ENCODE data around the gene SSBP4. TPM values are rescaled to one million over a fixed set of nuclear protein-coding genes. Genes with fewer than 3 reads are reported as not detected.
A peak's percentile ranks its signal among the peaks of the same experiment; 100 is the strongest.

Gene SSBP4
- total and polyA plus RNA-seq, 3 donors from 2014 or later: 80.5 to 118 (median 90.3) TPM

- no peak for TF ChIP-seq POLR2A (IDR thresholded peaks at IDR 0.05)
- TF ChIP-seq, protein P1, sequence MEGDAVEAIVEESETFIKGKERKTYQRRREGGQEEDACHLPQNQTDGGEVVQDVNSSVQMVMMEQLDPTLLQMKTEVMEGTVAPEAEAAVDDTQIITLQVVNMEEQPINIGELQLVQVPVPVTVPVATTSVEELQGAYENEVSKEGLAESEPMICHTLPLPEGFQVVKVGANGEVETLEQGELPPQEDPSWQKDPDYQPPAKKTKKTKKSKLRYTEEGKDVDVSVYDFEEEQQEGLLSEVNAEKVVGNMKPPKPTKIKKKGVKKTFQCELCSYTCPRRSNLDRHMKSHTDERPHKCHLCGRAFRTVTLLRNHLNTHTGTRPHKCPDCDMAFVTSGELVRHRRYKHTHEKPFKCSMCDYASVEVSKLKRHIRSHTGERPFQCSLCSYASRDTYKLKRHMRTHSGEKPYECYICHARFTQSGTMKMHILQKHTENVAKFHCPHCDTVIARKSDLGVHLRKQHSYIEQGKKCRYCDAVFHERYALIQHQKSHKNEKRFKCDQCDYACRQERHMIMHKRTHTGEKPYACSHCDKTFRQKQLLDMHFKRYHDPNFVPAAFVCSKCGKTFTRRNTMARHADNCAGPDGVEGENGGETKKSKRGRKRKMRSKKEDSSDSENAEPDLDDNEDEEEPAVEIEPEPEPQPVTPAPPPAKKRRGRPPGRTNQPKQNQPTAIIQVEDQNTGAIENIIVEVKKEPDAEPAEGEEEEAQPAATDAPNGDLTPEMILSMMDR (IDR thresholded peaks at IDR 0.05): no peak
- DNase-seq: no peak
- H3K4me3 ChIP-seq: no peak overlapping the region
- no peaks in the 10 kb centered on the region for H3K9me3 ChIP-seq
- no peak overlapping the region for H3K27ac ChIP-seq
- peaks cover 11% of the 10 kb centered on the region for H3K4me1 ChIP-seq
- H3K27me3 ChIP-seq: no peaks in the 10 kb centered on the region
- WGBS, 2 donors: 79 to 88% methylated on average over 3 of the region's 3 CpGs
- intact Hi-C loops (cut with DNase I; ENCODE audit: low total_unique reads): loop anchor here (10.0 kb wide), 1 partner anchor 122 kb away; the partner anchor contains the start of gene UBA52
- H3K36me3 ChIP-seq (ENCODE audit: low read depth, missing control alignments): no peaks in the 10 kb centered on the region
Measured at GRCh38 chr19:18452386-18452785, 33.2 kb downstream of the SSBP4 start.

DNA sequence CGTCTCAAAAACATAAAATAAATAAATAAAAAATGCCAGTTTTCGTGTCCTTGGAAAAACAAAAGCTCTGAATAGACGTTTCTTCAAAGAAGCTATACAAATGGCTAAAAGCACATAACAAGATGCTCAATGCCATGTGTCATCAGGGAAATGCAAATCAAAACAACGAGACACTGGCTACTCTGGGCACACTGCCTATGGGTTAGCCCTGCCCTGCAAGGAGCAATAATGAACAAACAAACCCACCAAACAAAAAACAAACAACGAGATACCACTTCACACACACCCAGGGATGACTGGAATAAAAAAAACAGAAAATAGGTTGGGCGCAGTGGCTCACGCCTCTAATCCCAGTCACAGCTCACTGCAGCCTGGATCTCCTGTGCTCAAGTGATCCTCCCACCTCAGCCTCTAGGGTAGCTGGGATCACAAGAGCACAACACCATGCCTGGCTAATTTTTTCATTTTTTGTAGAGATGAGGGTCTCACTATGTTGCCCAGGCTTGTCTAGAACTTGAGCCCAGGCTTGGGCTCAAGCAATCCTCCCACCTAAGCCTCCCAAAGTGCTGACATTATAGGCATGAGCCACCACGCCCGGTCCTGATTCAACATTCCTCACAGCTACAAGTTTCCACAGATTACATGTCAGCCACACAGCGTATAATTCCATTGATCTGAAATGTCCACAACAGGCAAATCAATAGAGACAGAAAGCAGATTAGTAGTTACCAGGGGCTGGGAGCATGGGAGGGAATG lies 34.2 kb downstream of the SSBP4 start:
- H3K36me3 ChIP-seq (ENCODE audit: low read depth, missing control alignments): no peaks in the 10 kb centered on the region
- no peak for DNase-seq
- no peak overlapping the region for H3K27ac ChIP-seq
- no peak overlapping the region for H3K4me3 ChIP-seq
- H3K27me3 ChIP-seq: no peaks in the 10 kb centered on the region
- H3K9me3 ChIP-seq: no peaks in the 10 kb centered on the region
- intact Hi-C loops (cut with DNase I; ENCODE audit: low total_unique reads): loop anchor here (10.0 kb wide), 1 partner anchor 121 kb away; the partner anchor contains the start of gene UBA52
- TF ChIP-seq, protein P1 (IDR thresholded peaks at IDR 0.05): no peak
- no peak for TF ChIP-seq POLR2A (IDR thresholded peaks at IDR 0.05)
- peaks cover 11% of the 10 kb centered on the region for H3K4me1 ChIP-seq
- WGBS, 2 donors: 84 to 89% methylated on average over 10 of the region's 10 CpGs

- no peak for DNase-seq
- no peaks in the 10 kb centered on the region for H3K9me3 ChIP-seq
- H3K4me1 ChIP-seq: peaks cover 23% of the 10 kb centered on the region
- H3K4me3 ChIP-seq: no peak overlapping the region
- H3K27me3 ChIP-seq: no peaks in the 10 kb centered on the region
- intact Hi-C loops (cut with DNase I; ENCODE audit: low total_unique reads): loop anchor here (10.0 kb wide), 1 partner anchor 119 kb away; the partner anchor contains the start of gene UBA52
- H3K27ac ChIP-seq: no peak overlapping the region
- WGBS, 2 donors: 86 to 89% methylated on average over 4 of the region's 4 CpGs
- no peak for TF ChIP-seq POLR2A (IDR thresholded peaks at IDR 0.05)
- TF ChIP-seq, protein P1 (IDR thresholded peaks at IDR 0.05): no peak
- no peaks in the 10 kb centered on the region for H3K36me3 ChIP-seq (ENCODE audit: low read depth, missing control alignments)
Measured at GRCh38 chr19:18456279-18456678, 37.1 kb downstream of the SSBP4 start.

GRCh38 chr19:18456974-18457373 lies 37.8 kb downstream of the SSBP4 start:
- H3K9me3 ChIP-seq: no peaks in the 10 kb centered on the region
- peaks cover 22% of the 10 kb centered on the region for H3K4me1 ChIP-seq
- 43 to 56% methylated on average over 4 to 9 of the region's 9 CpGs for WGBS, 2 donors
- DNase-seq: peak; percentile 77
- intact Hi-C loops (cut with DNase I; ENCODE audit: low total_unique reads): loop anchor here (10.0 kb wide), 1 partner anchor 118 kb away; the partner anchor contains the start of gene UBA52
- H3K4me3 ChIP-seq: no peak overlapping the region
- no peak overlapping the region for H3K27ac ChIP-seq
- no peaks in the 10 kb centered on the region for H3K36me3 ChIP-seq (ENCODE audit: low read depth, missing control alignments)
- no peaks in the 10 kb centered on the region for H3K27me3 ChIP-seq
- no peak for TF ChIP-seq POLR2A (IDR thresholded peaks at IDR 0.05)
- TF ChIP-seq, protein P1 (IDR thresholded peaks at IDR 0.05): no peak

Data from testis (tissue), 3 donors.